HG03103 (cell line): ENCODE data around the gene MTCL1.

ENCODE experiments used
- ATAC-seq: cut with Tn5 transposase; IDR thresholded peaks from one replicate; pipeline ENCODE4 v1.9.1; 2021; ENCODE audit warnings: low read depth; ENCODE audit not compliant: unreplicated experiment

MTCL1 gene

GRCh38 chr18:8705238-8705960, at the start of gene MTCL1:
TSS of gene MTCL1 (plus strand) at chr18:8705556. CDS start at chr18:8705661, 105 bp downstream.
- peak; percentile 33 for ATAC-seq

- ATAC-seq, result no peak
Measured at GRCh38 chr18:8656232-8656631, 49.1 kb upstream of the MTCL1 start.

GRCh38 chr18:8657050-8657820, 48.1 kb upstream of the MTCL1 start:
- no peak for ATAC-seq

GRCh38 chr18:8657873-8658470, 47.4 kb upstream of the MTCL1 start:
- ATAC-seq, result no peak

GRCh38 chr18:8658858-8659485, 46.4 kb upstream of the MTCL1 start:
- no peak for ATAC-seq

- no peak for ATAC-seq
Measured at GRCh38 chr18:8659609-8660242, 45.6 kb upstream of the MTCL1 start.

GRCh38 chr18:8660316-8660715, 45.0 kb upstream of the MTCL1 start:
- ATAC-seq, result no peak

GRCh38 chr18:8661754-8662559, 43.4 kb upstream of the MTCL1 start:
- ATAC-seq, result no peak

- ATAC-seq, result no peak
Measured at GRCh38 chr18:8662560-8663255, 42.6 kb upstream of the MTCL1 start.

- no peak for ATAC-seq
Measured at GRCh38 chr18:8667846-8668245, 37.5 kb upstream of the MTCL1 start.

- no peak for ATAC-seq
Measured at GRCh38 chr18:8668381-8668780, 37.0 kb upstream of the MTCL1 start.

GRCh38 chr18:8669571-8669970, 35.8 kb upstream of the MTCL1 start:
- ATAC-seq, result no peak

GRCh38 chr18:8673256-8674209, 31.8 kb upstream of the MTCL1 start:
- peak; percentile 76 for ATAC-seq

- no peak for ATAC-seq
Measured at GRCh38 chr18:8675057-8675456, 30.3 kb upstream of the MTCL1 start.

GRCh38 chr18:8681196-8681595, 24.2 kb upstream of the MTCL1 start:
- no peak for ATAC-seq

- no peak for ATAC-seq
Measured at GRCh38 chr18:8684577-8684976, 20.8 kb upstream of the MTCL1 start.

GRCh38 chr18:8685141-8685913, 20.0 kb upstream of the MTCL1 start:
- ATAC-seq, result no peak

GRCh38 chr18:8685914-8686216, 19.5 kb upstream of the MTCL1 start:
- ATAC-seq, result no peak
